Measurements from ENCODE around the gene SPCS2.

GRCh38 chr11:75002516-75002915 lies 53.5 kb downstream of the SPCS2 start:
- TF ChIP-seq, protein P1, sequence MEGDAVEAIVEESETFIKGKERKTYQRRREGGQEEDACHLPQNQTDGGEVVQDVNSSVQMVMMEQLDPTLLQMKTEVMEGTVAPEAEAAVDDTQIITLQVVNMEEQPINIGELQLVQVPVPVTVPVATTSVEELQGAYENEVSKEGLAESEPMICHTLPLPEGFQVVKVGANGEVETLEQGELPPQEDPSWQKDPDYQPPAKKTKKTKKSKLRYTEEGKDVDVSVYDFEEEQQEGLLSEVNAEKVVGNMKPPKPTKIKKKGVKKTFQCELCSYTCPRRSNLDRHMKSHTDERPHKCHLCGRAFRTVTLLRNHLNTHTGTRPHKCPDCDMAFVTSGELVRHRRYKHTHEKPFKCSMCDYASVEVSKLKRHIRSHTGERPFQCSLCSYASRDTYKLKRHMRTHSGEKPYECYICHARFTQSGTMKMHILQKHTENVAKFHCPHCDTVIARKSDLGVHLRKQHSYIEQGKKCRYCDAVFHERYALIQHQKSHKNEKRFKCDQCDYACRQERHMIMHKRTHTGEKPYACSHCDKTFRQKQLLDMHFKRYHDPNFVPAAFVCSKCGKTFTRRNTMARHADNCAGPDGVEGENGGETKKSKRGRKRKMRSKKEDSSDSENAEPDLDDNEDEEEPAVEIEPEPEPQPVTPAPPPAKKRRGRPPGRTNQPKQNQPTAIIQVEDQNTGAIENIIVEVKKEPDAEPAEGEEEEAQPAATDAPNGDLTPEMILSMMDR (IDR thresholded peaks at IDR 0.05): no peak
- TF ChIP-seq POLR2A (IDR thresholded peaks at IDR 0.05): no peak

Data from esophagus squamous epithelium (tissue), 4 donors.